Epithelial cell of esophagus (primary cell): Measurements from ENCODE around the gene FYB1.

Experiments used
- DNase-seq: peaks from one replicate; pipeline ENCODE4 v3.0.0; 2010; ENCODE audit warnings: low read depth
- H3K4me3 ChIP-seq: 2 replicates; pipeline ENCODE4 v1.5.1; 2011; ENCODE audit warnings: mild to moderate bottlenecking, low read length, control low read depth
- CTCF ChIP-seq: IDR thresholded peaks from 2 replicates; pipeline ENCODE4 v1.5.1; 2011; ENCODE audit warnings: low read depth, mild to moderate bottlenecking, low read length, control low read depth, inconsistent platforms; ENCODE audit not compliant: insufficient read depth; ENCODE audit errors: missing control alignments

The FYB1 gene

GRCh38 chr5:39201781-39202596, 17.4 kb downstream of the FYB1 start:
- no peak for DNase-seq
- no peak for TF ChIP-seq CTCF
- no peak overlapping the region for H3K4me3 ChIP-seq

- H3K4me3 ChIP-seq, result no peak overlapping the region
- no peak for TF ChIP-seq CTCF
- DNase-seq, result no peak
Measured at GRCh38 chr5:39201160-39201780, 18.1 kb downstream of the FYB1 start.

DNA sequence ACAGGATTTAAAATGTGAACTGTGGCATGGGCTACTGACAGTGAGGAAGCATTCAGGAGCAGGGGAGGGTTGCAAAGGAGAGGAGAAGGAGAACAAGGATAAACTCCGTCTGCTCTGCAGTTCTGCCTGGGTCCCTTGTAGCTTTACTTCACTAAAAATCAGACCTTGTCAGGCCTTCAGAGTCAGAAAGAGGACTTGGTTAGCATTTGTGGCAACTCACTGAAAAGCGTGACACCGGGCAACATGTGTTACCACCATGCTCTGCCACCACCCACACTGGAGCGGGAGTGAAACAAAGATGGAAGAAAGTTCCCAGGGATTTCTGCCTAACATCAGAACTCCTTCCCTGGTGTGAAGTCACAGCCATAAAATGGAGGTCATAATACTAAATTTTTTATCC, 19.3 kb downstream of the FYB1 start:
- no peak for DNase-seq
- no peak overlapping the region for H3K4me3 ChIP-seq

DNA sequence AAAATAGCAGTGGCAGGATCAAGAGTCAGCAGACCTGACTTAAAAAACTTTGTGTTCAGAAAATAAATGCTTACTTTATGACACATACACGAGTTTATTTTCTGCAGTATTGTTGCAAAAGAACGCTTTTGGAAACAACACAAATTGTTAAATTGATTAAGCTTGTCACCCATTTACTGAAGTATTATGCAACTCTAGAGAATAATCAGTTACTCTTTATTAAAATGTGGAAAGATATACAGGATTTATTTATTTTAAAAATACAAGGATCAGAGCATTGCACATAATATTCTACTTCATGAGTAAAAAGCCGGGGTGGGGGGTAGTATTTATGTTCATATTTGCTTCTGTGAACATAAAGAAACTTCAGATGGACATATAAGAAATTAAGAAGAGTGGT, 20.0 kb downstream of the FYB1 start:
- TF ChIP-seq CTCF, result no peak
- H3K4me3 ChIP-seq, result no peak overlapping the region
- no peak for DNase-seq

More for the DNA sequence above, 19.3 kb downstream of the FYB1 start:
- no peak for TF ChIP-seq CTCF

DNA sequence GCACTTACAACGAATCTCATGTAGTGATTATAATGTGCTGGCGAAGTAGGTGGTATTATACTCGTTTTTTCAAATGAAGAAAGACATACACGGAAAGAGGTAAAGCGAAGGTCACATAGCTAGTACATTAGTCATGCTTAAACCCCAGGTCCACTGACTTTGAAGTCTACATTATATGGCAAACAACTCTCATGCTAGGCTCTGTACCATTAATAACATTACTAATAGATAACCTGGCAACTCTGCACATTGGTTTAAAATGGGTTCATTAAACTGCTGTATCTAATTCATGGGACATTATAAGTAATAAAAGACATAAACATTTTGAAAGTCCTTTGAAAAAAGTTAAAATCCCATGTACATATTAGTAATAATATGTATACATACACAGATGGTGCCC, 21.2 kb downstream of the FYB1 start:
- DNase-seq, result peak; percentile 77
- no peak overlapping the region for H3K4me3 ChIP-seq
- no peak for TF ChIP-seq CTCF

DNA sequence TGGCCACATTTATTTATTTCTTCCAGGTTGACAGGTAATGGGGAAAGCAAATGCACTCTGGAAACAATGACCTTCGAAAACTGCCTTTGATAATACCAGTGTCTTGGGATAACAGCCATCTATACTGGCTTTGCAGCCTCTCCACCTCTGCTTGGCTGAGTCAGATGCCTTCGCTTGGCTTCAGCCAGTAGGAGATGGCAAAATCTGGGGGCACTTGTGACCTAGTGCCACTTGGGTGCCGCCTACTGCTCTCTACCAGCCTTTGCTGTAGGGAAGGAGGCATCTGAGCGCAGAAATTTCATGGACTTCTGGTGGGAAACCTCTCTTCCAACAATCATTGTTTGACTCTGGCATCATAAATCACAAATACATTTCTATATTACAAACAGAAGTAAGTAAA, 21.8 kb downstream of the FYB1 start:
- no peak for TF ChIP-seq CTCF
- DNase-seq, result peak; percentile 22

GRCh38 chr5:39195198-39195826, 24.1 kb downstream of the FYB1 start:
- no peak overlapping the region for H3K4me3 ChIP-seq
- peak; percentile 19 for DNase-seq
- TF ChIP-seq CTCF, result no peak

More for the DNA sequence above, 21.8 kb downstream of the FYB1 start:
- H3K4me3 ChIP-seq, result no peak overlapping the region
